A549 (cell line): ENCODE measurements around the gene ATP1B1.

ENCODE experiments used
- ESRRA ChIP-seq: fragments of 150-350 bp; IDR thresholded peaks from 2 replicates; pipeline ENCODE4 v1.6.1; 2014; ENCODE audit warnings: mild to moderate bottlenecking, low read length, borderline replicate concordance
- KDM5A ChIP-seq: fragments of 200-600 bp; sonication (generic); IDR thresholded peaks from 2 replicates; pipeline ENCODE4 v1.6.1; 2016; ENCODE audit warnings: antibody characterized with exemption, mild to moderate bottlenecking
- POLR2A ChIP-seq: IDR thresholded peaks from 2 replicates; pipeline ENCODE4 v1.6.1; 2012; ENCODE audit warnings: mild to moderate bottlenecking, low read length
- RNF2 ChIP-seq: fragments of 200-600 bp; sonication (generic); IDR thresholded peaks from 2 replicates; pipeline ENCODE4 v1.6.1; 2016; ENCODE audit warnings: low read depth, mild to moderate bottlenecking, antibody characterized with exemption, moderate library complexity, borderline replicate concordance

DNA sequence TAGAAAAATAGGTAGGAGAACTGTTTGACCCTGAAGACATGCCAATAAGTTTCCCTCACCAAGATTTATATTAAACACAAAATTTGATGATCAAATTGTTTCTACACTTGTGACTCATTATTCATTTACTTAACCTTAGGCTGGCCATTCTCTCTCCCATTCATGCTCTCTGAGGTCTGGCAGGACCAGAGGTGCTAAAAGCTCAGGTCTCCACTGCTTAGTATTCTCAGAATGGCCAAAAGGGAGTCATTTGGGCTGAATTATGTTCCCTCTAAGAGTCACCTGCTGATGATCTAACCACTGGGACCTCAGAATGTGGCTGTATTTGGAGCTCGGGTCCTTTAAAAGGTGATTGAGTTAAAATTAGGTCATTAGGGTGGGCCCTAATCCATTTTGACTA lies 47.1 kb upstream of the ATP1B1 start:
- TF ChIP-seq POLR2A (no peak), ESRRA (no peak), RNF2 (no peak), KDM5A (no peak)
